H9 (cell line): ENCODE data around the gene PIP5K1C. TPM values are rescaled to one million over a fixed set of nuclear protein-coding genes. Genes with fewer than 3 reads are reported as not detected.

ENCODE experiments used
- DNase-seq: peaks from one replicate; pipeline ENCODE4 v3.0.0-alpha.2; 2017
- H2AFZ ChIP-seq: one replicate; pipeline ENCODE4 v1.6.1; 2013; ENCODE audit warnings: mild to moderate bottlenecking, low read length, control low read depth, moderate library complexity
- H2AK5ac ChIP-seq: 2 replicates; pipeline ENCODE4 v1.6.1; 2013; ENCODE audit warnings: low read length, control low read depth, mixed read lengths; ENCODE audit not compliant: insufficient read length
- H2BK120ac ChIP-seq: one replicate; pipeline ENCODE4 v1.6.1; 2013; ENCODE audit warnings: low read depth, mild to moderate bottlenecking, low read length, control low read depth, inconsistent platforms; ENCODE audit not compliant: poor library complexity, severe bottlenecking
- H2BK12ac ChIP-seq: 2 replicates; pipeline ENCODE4 v1.6.1; 2013; ENCODE audit warnings: low read length, control low read depth, mixed read lengths, low read depth; ENCODE audit not compliant: insufficient read length
- H2BK15ac ChIP-seq: 2 replicates; pipeline ENCODE4 v1.6.1; 2013; ENCODE audit warnings: low read depth, low read length, control low read depth
- H2BK20ac ChIP-seq: one replicate; pipeline ENCODE4 v1.6.1; 2013; ENCODE audit warnings: low read depth, mild to moderate bottlenecking, low read length, control low read depth, inconsistent platforms; ENCODE audit not compliant: poor library complexity, severe bottlenecking
- H2BK5ac ChIP-seq: 2 replicates; pipeline ENCODE4 v1.6.1; 2013; ENCODE audit warnings: low read length, control low read depth, mixed read lengths; ENCODE audit not compliant: insufficient read length
- H3K14ac ChIP-seq: 2 replicates; pipeline ENCODE4 v1.6.1; 2013; ENCODE audit warnings: low read length, control low read depth; ENCODE audit not compliant: insufficient read depth
- H3K18ac ChIP-seq: 2 replicates; pipeline ENCODE4 v1.6.1; 2013; ENCODE audit warnings: low read depth, mild to moderate bottlenecking, mixed read lengths, low read length, control low read depth; ENCODE audit not compliant: insufficient read length
- H3K23ac ChIP-seq: 2 replicates; pipeline ENCODE4 v1.6.1; 2013; ENCODE audit warnings: low read length, control low read depth, mixed read lengths, low read depth; ENCODE audit not compliant: insufficient read length
- H3K23me2 ChIP-seq: 2 replicates; pipeline ENCODE4 v1.6.1; 2013; ENCODE audit warnings: low read depth, mild to moderate bottlenecking, mixed read lengths, low read length, control low read depth; ENCODE audit not compliant: insufficient read length, poor library complexity, severe bottlenecking
- H3K27ac ChIP-seq: 2 replicates; pipeline ENCODE4 v1.5.1; 2013; ENCODE audit warnings: low read length, control low read depth, mixed read lengths, low read depth; ENCODE audit not compliant: insufficient read length
- H3K27me3 ChIP-seq: 2 replicates; pipeline ENCODE4 v1.6.1; 2013; ENCODE audit warnings: low read length, control low read depth, inconsistent platforms; ENCODE audit not compliant: insufficient read depth
- H3K4ac ChIP-seq: 2 replicates; pipeline ENCODE4 v1.6.1; 2013; ENCODE audit warnings: low read depth, mild to moderate bottlenecking, control low read depth, inconsistent platforms, low read length, moderate library complexity
- H3K4me1 ChIP-seq: 2 replicates; pipeline ENCODE4 v1.6.1; 2013; ENCODE audit warnings: low read length, control low read depth, inconsistent platforms; ENCODE audit not compliant: insufficient read depth
- H3K4me2 ChIP-seq: 2 replicates; pipeline ENCODE4 v1.6.1; 2013; ENCODE audit warnings: low read length, control low read depth, mixed read lengths; ENCODE audit not compliant: insufficient read length, insufficient read depth
- H3K56ac ChIP-seq: 2 replicates; pipeline ENCODE4 v1.6.1; 2013; ENCODE audit warnings: low read depth, mild to moderate bottlenecking, mixed read lengths, low read length, control low read depth; ENCODE audit not compliant: insufficient read length
- H3K79me1 ChIP-seq: 2 replicates; pipeline ENCODE4 v1.6.1; 2013; ENCODE audit warnings: low read depth, mild to moderate bottlenecking, moderate library complexity, low read length, control low read depth, inconsistent platforms; ENCODE audit not compliant: insufficient read depth, poor library complexity, severe bottlenecking
- H3K79me2 ChIP-seq: 2 replicates; pipeline ENCODE4 v1.6.1; 2013; ENCODE audit warnings: low read length, control low read depth, inconsistent platforms; ENCODE audit not compliant: insufficient read depth
- H3K9ac ChIP-seq: 2 replicates; pipeline ENCODE4 v1.6.1; 2013; ENCODE audit warnings: low read length, control low read depth, mixed read lengths; ENCODE audit not compliant: insufficient read length; ENCODE audit errors: extremely low read depth
- H3K9me3 ChIP-seq: one replicate; pipeline ENCODE4 v1.6.1; 2013; ENCODE audit warnings: low read depth, low read length, inconsistent platforms; ENCODE audit not compliant: control insufficient read depth
- H3T11ph ChIP-seq: one replicate; pipeline ENCODE4 v1.6.1; 2013; ENCODE audit warnings: mild to moderate bottlenecking, low read length, control low read depth, inconsistent platforms
- H4K20me1 ChIP-seq: one replicate; pipeline ENCODE4 v1.6.1; 2013; ENCODE audit not compliant: control insufficient read depth, insufficient read length, insufficient read depth
- H4K5ac ChIP-seq: 2 replicates; pipeline ENCODE4 v1.6.1; 2013; ENCODE audit warnings: low read depth, mild to moderate bottlenecking, mixed read lengths, low read length, control low read depth; ENCODE audit not compliant: insufficient read length
- H4K8ac ChIP-seq: replicated peaks from 2 replicates; pipeline ENCODE4 v1.6.1; 2013; ENCODE audit warnings: low read length, control low read depth, mixed read lengths, low read depth; ENCODE audit not compliant: insufficient read length
- H4K91ac ChIP-seq: 2 replicates; pipeline ENCODE4 v1.6.1; 2013; ENCODE audit warnings: low read depth, mild to moderate bottlenecking, moderate library complexity, mixed read lengths, low read length, control low read depth; ENCODE audit not compliant: insufficient read length
- H3K27ac Mint-ChIP-seq, 3 experiments: 2 replicates in 2 of 3; 3 replicates in 1 of 3; pipeline ENCODE4 v1.8.0; 2020 to 2021; ENCODE audit warnings: mixed read lengths in 3 of 3, mild to moderate bottlenecking in 1 of 3, moderate library complexity in 1 of 3
- H3K27me3 Mint-ChIP-seq: 2 replicates; pipeline ENCODE4 v1.8.0; 2021; ENCODE audit warnings: low read depth, mild to moderate bottlenecking, moderate library complexity, mixed read lengths
- H3K36me3 Mint-ChIP-seq, 3 experiments: 2 replicates in 2 of 3; 3 replicates in 1 of 3; pipeline ENCODE4 v1.8.0; 2020 to 2021; ENCODE audit warnings: low read depth in 3 of 3, mixed read lengths in 3 of 3; ENCODE audit not compliant: insufficient read depth in 1 of 3
- H3K4me1 Mint-ChIP-seq, 2 experiments: 2 replicates each; pipeline ENCODE4 v1.8.0; 2020; ENCODE audit warnings: mixed read lengths in 2 of 2
- H3K4me3 Mint-ChIP-seq, 2 experiments: 2 replicates in 1 of 2; 3 replicates in 1 of 2; pipeline ENCODE4 v1.8.0; 2020 to 2021; ENCODE audit warnings: mild to moderate bottlenecking in 2 of 2, mixed read lengths in 2 of 2, moderate library complexity in 1 of 2
- H3K9me3 Mint-ChIP-seq, 2 experiments: 2 replicates in 1 of 2; 3 replicates in 1 of 2; pipeline ENCODE4 v1.8.0; 2020; ENCODE audit warnings: mild to moderate bottlenecking in 2 of 2, mixed read lengths in 2 of 2, moderate library complexity in 1 of 2
- CTCF ChIP-seq: fragments of 200-600 bp; sonication (generic); conservative IDR thresholded peaks from 3 replicates; pipeline ENCODE4 v1.8.0; 2021; ENCODE audit warnings: antibody characterized with exemption, mild to moderate bottlenecking
- WGBS: extraction: QIAGEN DNeasy Blood & Tissue Kit; methylation state at CpG from one replicate; pipeline ENCODE4 v1.1.7; 2013; ENCODE audit warnings: missing lambda C conversion rate, low lambda C conversion rate, mixed read lengths; ENCODE audit not compliant: insufficient read length; ENCODE audit errors: extremely low coverage; 5-methylcytosine and 5-hydroxymethylcytosine counted together
- total RNA-seq: library from RNA; stranded (reverse); gene quantifications from 2 replicates; pipeline ENCODE4 v1.2.1, GENCODE V29; 2021

Gene PIP5K1C
- total RNA-seq, 1 experiment from 2014 or later: 41.7 TPM

DNA sequence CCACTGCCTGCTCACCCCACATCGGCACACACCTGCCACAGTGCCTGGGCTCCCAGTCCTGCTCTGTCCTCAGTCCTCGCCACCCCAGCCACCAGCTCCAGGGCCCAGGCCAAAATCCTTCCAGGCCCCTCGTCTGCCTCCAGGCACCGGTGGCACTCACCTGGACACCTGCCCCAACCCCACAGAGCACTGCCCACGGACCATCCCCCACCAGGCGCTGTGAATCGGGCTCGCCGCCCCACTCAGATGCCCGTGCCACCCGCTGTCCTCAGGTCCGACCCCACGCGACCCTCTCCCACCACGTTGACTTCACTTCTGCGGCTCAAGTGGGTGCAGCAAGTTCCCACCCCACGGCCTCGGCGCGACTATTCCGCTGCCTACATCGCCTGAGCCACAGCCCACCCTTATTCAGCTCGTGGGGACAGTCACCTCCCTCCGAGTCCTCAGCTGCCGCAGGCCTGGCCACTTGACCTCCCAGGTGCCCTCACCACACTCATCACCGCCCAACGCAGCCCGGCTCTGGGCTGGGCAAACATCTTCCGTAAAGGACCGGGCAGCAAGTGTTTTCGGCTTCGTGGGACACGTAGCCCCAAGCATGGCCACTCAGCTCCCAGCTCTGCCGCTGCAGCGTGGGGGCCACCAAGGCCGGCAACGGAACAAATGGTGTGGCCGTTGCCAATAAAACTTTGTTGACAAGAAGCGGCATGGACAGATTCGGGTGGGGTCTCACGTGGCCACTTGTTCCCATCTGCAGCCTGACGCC is 5.7 kb downstream of the PIP5K1C start:
- Histone ChIP-seq H4K5ac (no peak overlapping the region), H3K27me3 (no peaks in the 10 kb centered on the region), H3K79me1 (no peaks in the 10 kb centered on the region), H2BK12ac (no peak overlapping the region), H3K27ac (no peak overlapping the region), H3K79me2 (peaks cover 17% of the 10 kb centered on the region; the same call in 1 of the 2 replicates), H2AFZ (no peak overlapping the region), H3K9ac (no peak overlapping the region), H3K14ac (no peak overlapping the region), H3K23ac (no peak overlapping the region), H2BK120ac (no peak overlapping the region), H3K9me3 (no peaks in the 10 kb centered on the region), H2BK15ac (no peak overlapping the region), H3K4ac (no peak overlapping the region), H3K4me1 (no peaks in the 10 kb centered on the region; the same call in 1 of the 2 replicates), H4K20me1 (no peaks in the 10 kb centered on the region), H3K18ac (no peak overlapping the region), H2AK5ac (no peak overlapping the region), H3K56ac (no peak overlapping the region), H3K4me2 (no peak overlapping the region), H3K23me2 (peaks cover 5% of the 10 kb centered on the region), H4K8ac (no peak overlapping the region), H4K91ac (no peak overlapping the region), H3T11ph (no peak overlapping the region), H2BK5ac (no peak overlapping the region), H2BK20ac (no peak overlapping the region)
- Mint-ChIP-seq H3K4me3 (no peak overlapping the region), H3K9me3 (no peaks in the 10 kb centered on the region), H3K27ac (peak overlapping the region; percentile 8 to 79 (median 31); a peak in 2 of 7 replicates), H3K36me3 (peaks cover 3 to 17% (median 10%) of the 10 kb centered on the region in 3 experiments; a peak in 6 of 7 replicates), H3K4me1 (peaks cover 0 to 9% of the 10 kb centered on the region in 2 experiments; a peak in 3 of 4 replicates), H3K27me3 (no peaks in the 10 kb centered on the region)
- DNase-seq: no peak
- TF ChIP-seq CTCF: no peak
- no CpG with 5 or more reads among the region's 42 CpGs for WGBS
